Stimulated activated CD4-positive, alpha-beta T cell treated with anti-CD3 and anti-CD28 coated beads, Interleukin-12 subunit alpha, Interleukin-12 subunit beta, amount 100 ng/mL, for 48 hours (primary cell): ENCODE results near the gene SNAPC3.

Experiments
- DNase-seq, 3 donors: peaks; one replicate each; pipeline ENCODE4 v3.0.0-alpha.2; 2020; ENCODE audit warnings: low read depth in 2 of 3, low spot score in 1 of 3

SNAPC3 gene

GRCh38 chr9:15491950-15492349 lies 69.3 kb downstream of the SNAPC3 start:
- no peak for DNase-seq

DNA sequence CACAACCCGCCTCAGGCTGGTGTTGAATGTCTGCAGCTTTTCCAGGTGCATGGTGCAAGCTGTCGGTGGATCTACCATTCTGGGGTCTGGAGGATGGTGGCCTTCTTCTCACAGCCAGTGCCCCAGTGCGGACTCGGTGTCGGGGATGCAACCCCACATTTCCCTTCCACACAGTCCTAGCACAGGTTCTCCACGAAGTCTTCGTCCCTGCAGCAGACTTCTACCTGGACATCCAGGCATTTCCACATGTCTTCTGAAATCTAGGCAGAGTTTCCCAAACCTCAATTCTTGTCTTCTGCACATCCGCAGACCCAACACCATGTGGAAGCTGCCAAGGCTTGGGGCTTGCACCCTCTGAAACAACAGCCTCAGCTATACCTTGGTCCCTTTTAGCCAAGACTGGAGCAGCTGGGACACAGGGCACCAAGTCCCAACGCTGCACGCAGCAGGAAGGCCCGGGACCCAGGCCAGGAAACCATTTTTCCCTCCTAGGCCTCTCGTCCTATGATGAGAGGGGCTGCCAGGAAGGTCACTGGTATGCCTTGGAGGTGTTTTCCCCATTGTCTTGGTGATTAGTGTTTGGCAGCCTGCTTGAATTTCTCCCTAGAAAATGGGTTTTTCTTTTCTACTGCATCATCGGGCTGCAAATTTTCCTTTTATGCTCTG lies 69.9 kb downstream of the SNAPC3 start:
- DNase-seq, result no peak

- DNase-seq, result no peak
These were observed 75.7 kb downstream of the SNAPC3 start for GRCh38 chr9:15498246-15498995.

GRCh38 chr9:15499139-15499538 lies 76.5 kb downstream of the SNAPC3 start:
- DNase-seq, result no peak

DNA sequence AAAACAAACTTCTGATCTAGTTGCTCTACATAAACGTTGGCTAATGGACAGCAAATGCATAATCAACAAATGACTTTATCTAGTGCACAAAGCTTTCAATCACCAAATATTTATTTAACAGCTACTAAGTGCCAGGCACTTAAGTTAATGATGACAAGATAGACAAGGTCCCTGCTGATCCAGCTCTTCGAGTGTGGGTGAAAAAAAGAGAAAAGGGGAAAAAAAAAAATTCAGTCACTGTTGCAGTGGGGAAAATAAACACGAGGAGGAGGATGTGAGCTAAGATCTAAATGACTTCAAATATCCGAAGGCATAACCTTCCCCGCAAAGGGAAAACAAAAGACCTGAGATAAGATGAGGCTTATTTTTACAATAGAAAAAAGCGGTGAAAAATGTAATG lies 78.5 kb downstream of the SNAPC3 start:
- no peak for DNase-seq

GRCh38 chr9:15501803-15502202 lies 79.1 kb downstream of the SNAPC3 start:
- no peak for DNase-seq

DNA sequence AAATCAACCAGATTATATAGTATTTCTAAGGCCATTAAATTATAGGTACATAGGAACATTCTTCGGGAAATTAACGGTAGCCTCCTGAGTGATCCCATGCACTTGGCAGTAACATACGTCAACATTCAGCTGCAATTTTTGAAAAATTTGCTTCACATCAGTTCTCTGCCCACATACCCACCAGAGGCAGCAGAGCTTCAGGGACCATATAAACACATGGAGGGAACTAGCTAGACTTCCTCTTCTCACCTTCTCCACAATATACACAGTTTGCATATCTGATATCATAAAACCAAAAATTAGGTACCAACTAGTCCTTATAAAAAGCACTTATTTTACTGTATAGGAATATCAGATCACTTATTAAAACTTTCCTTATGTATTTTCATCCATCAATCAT lies 83.2 kb downstream of the SNAPC3 start:
- DNase-seq, result no peak

DNA sequence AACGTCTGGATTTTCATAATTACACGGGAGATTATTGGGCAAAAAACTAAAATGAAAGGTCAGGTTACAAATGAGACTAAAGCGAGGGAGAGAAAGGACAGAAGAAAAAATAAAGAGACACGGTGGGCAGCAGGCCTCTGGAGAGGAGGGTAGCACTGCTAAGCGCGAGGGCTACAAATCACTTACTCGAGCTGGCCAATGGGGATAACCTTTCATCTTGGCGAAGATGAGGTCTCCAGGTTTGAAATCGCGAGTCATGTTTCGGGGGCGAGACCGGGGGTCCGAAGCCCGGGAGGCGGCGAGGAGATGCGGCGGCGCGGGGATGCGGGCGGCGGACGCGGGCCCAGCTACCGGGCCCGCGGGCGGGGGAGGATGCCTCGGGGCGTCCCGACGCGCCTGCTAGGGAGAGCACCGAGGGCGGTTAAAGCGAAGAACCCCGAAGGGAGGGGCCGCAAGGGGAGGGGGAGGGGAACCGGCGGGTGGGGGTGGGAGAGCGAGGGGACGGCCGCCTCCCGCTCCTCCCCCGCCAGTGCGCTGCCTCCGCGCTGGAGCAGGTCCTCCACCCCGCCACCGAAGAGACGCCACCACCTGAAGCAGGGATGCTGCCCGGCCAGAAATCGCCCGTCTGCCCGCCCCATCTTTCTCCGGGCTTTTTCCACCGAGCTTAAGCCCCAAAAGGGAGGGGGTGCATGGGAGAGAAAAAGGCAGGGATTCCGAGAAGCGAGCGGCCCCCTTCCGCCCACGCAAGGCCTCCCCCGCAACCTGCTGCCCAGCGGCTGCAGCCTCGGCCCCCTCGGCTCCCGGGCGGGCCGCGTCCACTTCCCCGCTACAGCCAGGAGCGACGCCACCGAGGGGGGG lies 87.5 kb downstream of the SNAPC3 start:
- DNase-seq, result peak; percentile 39 to 51 (median 40)

- DNase-seq, result peak; percentile 76 to 82 (median 77)
These were observed 88.3 kb downstream of the SNAPC3 start, which contains the start of gene PSIP1 for GRCh38 chr9:15510789-15511575. PSIP1 (minus strand) TSS chr9:15510970; CDS start chr9:15510188, 782 bp downstream.
